Effector memory CD4-positive, alpha-beta T cell (primary cell): ENCODE measurements around the gene KCNC4.

ENCODE experiments used
- DNase-seq, 3 donors: peaks; one replicate each; pipeline ENCODE4 v3.0.0-alpha.2; 2020
- H3K27ac ChIP-seq: 2 replicates; pipeline ENCODE4 v1.7.0; 2013; ENCODE audit warnings: mild to moderate bottlenecking, low read length, moderate library complexity; ENCODE audit not compliant: insufficient read depth, poor library complexity, severe bottlenecking
- H3K27me3 ChIP-seq: replicated peaks from 2 replicates; pipeline ENCODE4 v1.7.0; 2013; ENCODE audit warnings: mild to moderate bottlenecking, low read length; ENCODE audit not compliant: insufficient read depth, control insufficient read depth, poor library complexity, severe bottlenecking
- H3K36me3 ChIP-seq: 2 replicates; pipeline ENCODE4 v1.7.0; 2013; ENCODE audit warnings: mild to moderate bottlenecking, low read length, moderate library complexity; ENCODE audit not compliant: control insufficient read depth, insufficient read depth
- H3K4me1 ChIP-seq: 2 replicates; pipeline ENCODE4 v1.7.0; 2013; ENCODE audit warnings: low read length, mild to moderate bottlenecking; ENCODE audit not compliant: control insufficient read depth, insufficient read depth, poor library complexity, severe bottlenecking
- H3K4me3 ChIP-seq: 2 replicates; pipeline ENCODE4 v1.7.0; 2013; ENCODE audit warnings: low read length, low read depth, mild to moderate bottlenecking; ENCODE audit not compliant: insufficient read depth, poor library complexity, severe bottlenecking
- H3K9me3 ChIP-seq: 2 replicates; pipeline ENCODE4 v1.7.0; 2013; ENCODE audit warnings: mild to moderate bottlenecking, low read length, moderate library complexity; ENCODE audit not compliant: control insufficient read depth

KCNC4 gene

GRCh38 chr1:110221119-110221518 lies 11.0 kb downstream of the KCNC4 start:
- H3K27me3 ChIP-seq, result no peaks in the 10 kb centered on the region
- no peaks in the 10 kb centered on the region for H3K4me1 ChIP-seq
- no peak overlapping the region for H3K4me3 ChIP-seq
- no peaks in the 10 kb centered on the region for H3K36me3 ChIP-seq
- no peak for DNase-seq
- no peak overlapping the region for H3K27ac ChIP-seq
- H3K9me3 ChIP-seq, result no peaks in the 10 kb centered on the region

GRCh38 chr1:110223127-110223526 lies 13.0 kb downstream of the KCNC4 start:
- Histone ChIP-seq H3K9me3 (no peaks in the 10 kb centered on the region), H3K4me3 (no peak overlapping the region), H3K27ac (no peak overlapping the region), H3K36me3 (no peaks in the 10 kb centered on the region), H3K4me1 (no peaks in the 10 kb centered on the region), H3K27me3 (no peaks in the 10 kb centered on the region)
- no peak for DNase-seq

- Histone ChIP-seq H3K27ac (no peak overlapping the region), H3K27me3 (no peaks in the 10 kb centered on the region), H3K4me3 (no peak overlapping the region), H3K4me1 (no peaks in the 10 kb centered on the region), H3K9me3 (no peaks in the 10 kb centered on the region), H3K36me3 (no peaks in the 10 kb centered on the region)
- no peak for DNase-seq
These were observed 13.5 kb downstream of the KCNC4 start for GRCh38 chr1:110223581-110223980.

GRCh38 chr1:110224240-110224995 lies 14.3 kb downstream of the KCNC4 start:
- Histone ChIP-seq H3K27me3 (no peaks in the 10 kb centered on the region), H3K4me1 (no peaks in the 10 kb centered on the region), H3K27ac (no peak overlapping the region), H3K36me3 (no peaks in the 10 kb centered on the region), H3K9me3 (no peaks in the 10 kb centered on the region), H3K4me3 (no peak overlapping the region)
- DNase-seq, result no peak

- no peak overlapping the region for H3K27ac ChIP-seq
- no peak overlapping the region for H3K4me3 ChIP-seq
- DNase-seq, result no peak
- no peaks in the 10 kb centered on the region for H3K36me3 ChIP-seq
- no peaks in the 10 kb centered on the region for H3K9me3 ChIP-seq
- H3K4me1 ChIP-seq, result no peaks in the 10 kb centered on the region
- H3K27me3 ChIP-seq, result no peaks in the 10 kb centered on the region
These were observed 15.1 kb downstream of the KCNC4 start for GRCh38 chr1:110225212-110225611.

GRCh38 chr1:110225756-110226404 lies 15.8 kb downstream of the KCNC4 start:
- no peaks in the 10 kb centered on the region for H3K36me3 ChIP-seq
- no peaks in the 10 kb centered on the region for H3K9me3 ChIP-seq
- H3K27me3 ChIP-seq, result no peaks in the 10 kb centered on the region
- H3K4me3 ChIP-seq, result no peak overlapping the region
- no peaks in the 10 kb centered on the region for H3K4me1 ChIP-seq
- no peak for DNase-seq
- no peak overlapping the region for H3K27ac ChIP-seq

- H3K4me3 ChIP-seq, result no peak overlapping the region
- H3K4me1 ChIP-seq, result no peaks in the 10 kb centered on the region
- DNase-seq, result no peak
- no peaks in the 10 kb centered on the region for H3K9me3 ChIP-seq
- H3K27me3 ChIP-seq, result no peaks in the 10 kb centered on the region
- H3K27ac ChIP-seq, result no peak overlapping the region
- H3K36me3 ChIP-seq, result no peaks in the 10 kb centered on the region
These were observed 17.7 kb downstream of the KCNC4 start for GRCh38 chr1:110227774-110228173.

GRCh38 chr1:110228381-110228780 lies 18.3 kb downstream of the KCNC4 start:
- Histone ChIP-seq H3K4me1 (no peaks in the 10 kb centered on the region), H3K9me3 (no peaks in the 10 kb centered on the region), H3K36me3 (no peaks in the 10 kb centered on the region), H3K27ac (no peak overlapping the region), H3K27me3 (no peaks in the 10 kb centered on the region), H3K4me3 (no peak overlapping the region)
- DNase-seq, result no peak

- no peak for DNase-seq
- H3K4me3 ChIP-seq, result no peak overlapping the region
- H3K27ac ChIP-seq, result no peak overlapping the region
- H3K36me3 ChIP-seq, result no peaks in the 10 kb centered on the region
- H3K4me1 ChIP-seq, result no peaks in the 10 kb centered on the region
- H3K9me3 ChIP-seq, result no peaks in the 10 kb centered on the region
- H3K27me3 ChIP-seq, result no peaks in the 10 kb centered on the region
These were observed 18.8 kb downstream of the KCNC4 start for GRCh38 chr1:110228869-110229268.

- H3K27me3 ChIP-seq, result no peaks in the 10 kb centered on the region
- no peak overlapping the region for H3K27ac ChIP-seq
- H3K9me3 ChIP-seq, result no peaks in the 10 kb centered on the region
- DNase-seq, result no peak
- no peaks in the 10 kb centered on the region for H3K4me1 ChIP-seq
- no peak overlapping the region for H3K4me3 ChIP-seq
- H3K36me3 ChIP-seq, result no peaks in the 10 kb centered on the region
These were observed 19.4 kb downstream of the KCNC4 start for GRCh38 chr1:110229348-110230001.
